Natural killer cell treated with Interleukin-12 subunit alpha and Interleukin-12 subunit beta and Interleukin-15 and Interleukin-18, amount 100 ng/mL, for 72 hours (primary cell): ENCODE data around the gene WFDC6. TPM values are rescaled to one million over a fixed set of nuclear protein-coding genes. Genes with fewer than 3 reads are reported as not detected.
A peak's percentile ranks its signal among the peaks of the same experiment; 100 is the strongest.

Experiments
- ATAC-seq, 2 donors: fragments of 150-1000 bp; cut with Tn5 transposase in 1 of 2; sonication (Bioruptor Pico), chemical (Tn5 transposase) in 1 of 2; 2 replicates each; pipeline ENCODE4 v1.10.0; 2021
- DNase-seq: peaks from one replicate; pipeline ENCODE4 v3.0.0; 2022; ENCODE audit warnings: low spot score
- H3K27ac Mint-ChIP-seq, 2 donors: 1 replicate in 1 of 2; 2 replicates in 1 of 2; pipeline ENCODE4 v1.8.0; 2022; ENCODE audit warnings: mixed read lengths in 2 of 2, mild to moderate bottlenecking in 1 of 2, moderate library complexity in 1 of 2
- H3K27me3 Mint-ChIP-seq, 2 donors: 1 replicate in 1 of 2; 2 replicates in 1 of 2; pipeline ENCODE4 v1.8.0; 2022; ENCODE audit warnings: mixed read lengths in 2 of 2
- H3K36me3 Mint-ChIP-seq: one replicate; pipeline ENCODE4 v1.8.0; 2022; ENCODE audit warnings: mixed read lengths
- H3K4me1 Mint-ChIP-seq, 2 donors: 1 replicate in 1 of 2; 2 replicates in 1 of 2; pipeline ENCODE4 v1.8.0; 2022; ENCODE audit warnings: low read depth in 2 of 2, mixed read lengths in 2 of 2, mild to moderate bottlenecking in 1 of 2
- H3K4me3 Mint-ChIP-seq: one replicate; pipeline ENCODE4 v1.8.0; 2022; ENCODE audit warnings: mixed read lengths
- H3K9me3 Mint-ChIP-seq: 2 replicates; pipeline ENCODE4 v1.8.0; 2022; ENCODE audit warnings: mixed read lengths
- total RNA-seq, 2 donors: library from RNA; stranded (reverse); gene quantifications; one replicate each; pipeline ENCODE4 v1.2.3, GENCODE V29; 2022

Gene WFDC6
- total RNA-seq, 2 donors from 2014 or later: not detected

DNA sequence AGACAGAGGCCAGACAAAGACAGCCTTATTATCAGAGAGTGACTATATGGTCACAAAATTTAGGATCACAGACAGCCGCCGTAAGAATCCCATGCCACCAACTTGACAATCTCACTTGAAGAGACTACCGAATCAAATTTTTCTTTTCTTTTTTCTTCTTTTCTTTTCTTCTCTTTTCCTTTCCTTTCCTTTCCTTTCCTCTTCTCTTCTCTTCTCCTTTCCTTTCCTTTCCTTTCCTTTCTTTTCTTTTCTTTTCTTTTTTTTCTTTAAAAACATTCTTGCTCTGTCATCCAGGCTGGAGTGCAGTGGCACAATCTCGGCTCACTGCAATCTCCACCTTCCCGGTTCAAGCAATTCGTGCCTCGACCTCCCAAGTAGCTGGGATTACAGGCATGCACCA, 9.1 kb upstream of the WFDC6 start:
- peaks cover 31 to 40% of the 10 kb centered on the region in 2 donors for H3K27me3 Mint-ChIP-seq
- DNase-seq: no peak
- no peaks in the 10 kb centered on the region for H3K9me3 Mint-ChIP-seq
- no peaks in the 10 kb centered on the region for H3K36me3 Mint-ChIP-seq
- H3K27ac Mint-ChIP-seq: no peak overlapping the region
- ATAC-seq: no peak
- H3K4me3 Mint-ChIP-seq: no peak overlapping the region
- H3K4me1 Mint-ChIP-seq: no peaks in the 10 kb centered on the region

- no peak within 1 kb of the TSS for H3K4me3 Mint-ChIP-seq
- H3K27ac Mint-ChIP-seq: no peak within 1 kb of the TSS
- no peaks in the 10 kb centered on the region for H3K36me3 Mint-ChIP-seq
- H3K27me3 Mint-ChIP-seq: peaks cover 30 to 37% of the 10 kb centered on the region in 2 donors
- ATAC-seq: no peak
- no peaks in the 10 kb centered on the region for H3K9me3 Mint-ChIP-seq
- no peak for DNase-seq
- no peaks in the 10 kb centered on the region for H3K4me1 Mint-ChIP-seq
Measured at GRCh38 chr20:45547206-45547770, 8.0 kb upstream of the WFDC6 start, which contains the start of gene EPPIN. TSS of gene EPPIN (minus strand) at chr20:45547401. CDS start at chr20:45547357, 44 bp downstream.

DNA sequence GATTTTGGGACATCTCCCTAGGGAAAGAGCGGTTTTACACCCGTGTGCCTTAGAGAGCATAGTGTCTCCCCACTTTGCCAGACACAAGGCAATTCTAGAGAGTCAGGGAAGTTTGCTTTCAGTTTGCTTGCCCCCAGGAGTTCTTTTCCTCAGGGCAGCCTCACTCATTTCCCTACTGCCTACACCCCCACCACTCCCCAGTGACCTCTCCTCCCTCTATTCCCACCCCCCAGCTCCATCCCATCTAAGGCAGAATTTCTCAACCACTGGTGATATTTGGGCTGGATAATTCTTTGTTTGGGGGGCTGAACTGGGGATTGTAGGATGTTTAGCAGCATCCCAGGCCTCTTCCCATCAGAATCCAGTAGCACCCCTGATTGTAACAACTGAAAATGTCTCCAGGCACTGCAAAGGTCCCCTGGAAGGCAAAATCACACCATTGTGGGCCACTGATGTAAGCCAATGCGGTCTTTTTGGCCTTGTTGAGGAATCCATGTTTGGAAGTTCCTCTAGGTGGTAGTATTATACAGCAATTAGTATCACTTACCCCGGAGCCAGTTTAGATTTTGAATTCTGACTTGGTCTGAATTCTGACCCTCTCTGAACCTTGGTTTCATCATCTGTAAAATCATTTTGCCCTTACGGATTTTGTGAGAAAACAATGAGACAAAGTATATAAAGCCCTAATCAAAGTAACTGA, 6.6 kb upstream of the WFDC6 start:
- H3K9me3 Mint-ChIP-seq: no peaks in the 10 kb centered on the region
- no peaks in the 10 kb centered on the region for H3K36me3 Mint-ChIP-seq
- no peak overlapping the region for H3K4me3 Mint-ChIP-seq
- H3K27ac Mint-ChIP-seq: no peak overlapping the region
- no peak for DNase-seq
- no peaks in the 10 kb centered on the region for H3K4me1 Mint-ChIP-seq
- no peak for ATAC-seq
- H3K27me3 Mint-ChIP-seq: peaks cover 35 to 46% of the 10 kb centered on the region in 2 donors

DNA sequence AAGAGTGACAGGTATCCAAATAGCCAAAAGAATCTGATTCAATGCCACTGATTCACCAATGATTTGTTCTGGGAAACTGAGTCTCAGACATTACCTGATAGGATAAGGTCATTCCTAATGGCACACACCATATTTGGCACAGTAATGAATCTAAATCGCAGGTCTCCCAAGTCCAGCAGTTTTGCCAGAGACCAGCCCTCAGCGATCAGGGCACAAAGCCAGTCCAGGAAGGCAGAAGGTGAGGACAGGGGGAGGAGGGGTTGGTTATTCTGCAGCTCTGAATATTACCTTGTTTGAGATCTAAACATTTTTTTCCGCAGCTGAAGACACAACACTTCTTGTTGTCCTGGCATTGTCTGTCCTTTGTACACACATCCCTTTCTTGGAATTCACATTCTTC, 6.1 kb upstream of the WFDC6 start:
- Mint-ChIP-seq H3K4me3 (no peak overlapping the region), H3K27ac (no peak overlapping the region), H3K9me3 (no peaks in the 10 kb centered on the region), H3K36me3 (no peaks in the 10 kb centered on the region), H3K4me1 (no peaks in the 10 kb centered on the region), H3K27me3 (peaks cover 34 to 42% of the 10 kb centered on the region in 2 donors)
- DNase-seq (no peak), ATAC-seq (no peak)

DNA sequence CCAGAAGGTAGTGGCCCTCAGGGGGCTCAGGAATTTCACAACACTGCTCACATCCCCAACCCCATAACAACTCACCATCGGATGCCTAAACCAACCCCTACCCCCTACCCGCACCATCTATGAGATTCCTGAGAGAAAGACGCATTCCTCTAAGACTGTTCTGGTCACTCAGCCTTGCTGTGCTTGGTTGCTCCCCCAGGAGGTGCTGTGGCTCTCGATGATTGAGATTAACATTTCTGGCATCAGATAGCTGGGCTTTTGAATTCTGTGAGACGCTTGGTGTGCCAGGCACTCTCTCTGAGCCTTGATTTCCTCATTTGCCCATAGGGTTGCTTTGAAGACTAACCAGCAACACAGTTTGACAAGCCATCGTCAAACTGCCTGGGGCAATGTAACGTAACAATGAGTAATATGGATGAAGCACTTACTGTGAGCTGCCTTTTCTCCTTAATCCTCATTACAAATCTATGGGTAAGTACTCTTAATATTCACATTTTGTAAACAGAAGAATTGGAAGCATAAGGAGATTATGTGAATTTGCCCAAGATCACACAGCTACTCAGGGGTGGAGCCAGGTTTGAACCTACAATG, 978 bp downstream of the WFDC6 start:
- Mint-ChIP-seq H3K4me3 (no peak overlapping the region), H3K9me3 (no peaks in the 10 kb centered on the region), H3K27me3 (peaks cover 14 to 25% of the 10 kb centered on the region in 2 donors), H3K36me3 (no peaks in the 10 kb centered on the region), H3K4me1 (no peaks in the 10 kb centered on the region), H3K27ac (no peak overlapping the region)
- DNase-seq (no peak), ATAC-seq (no peak)

DNA sequence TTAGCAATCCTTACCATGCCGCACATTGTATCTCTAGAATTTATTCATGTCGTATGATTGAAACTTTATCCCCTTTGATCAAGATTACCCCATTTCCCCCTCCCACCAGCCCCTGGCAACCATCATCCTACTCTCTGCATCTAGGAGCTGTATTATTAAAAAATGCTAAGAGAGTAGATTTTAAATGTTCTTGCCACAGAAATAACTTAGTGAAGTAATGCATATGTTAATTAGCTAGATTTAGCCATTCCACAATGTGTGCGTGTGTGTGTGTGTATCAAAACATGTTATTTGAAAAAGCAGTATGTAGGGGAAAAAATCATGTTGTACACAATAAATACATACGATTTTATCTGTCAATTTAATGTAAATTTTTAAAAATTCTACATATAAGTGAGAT, 12.0 kb downstream of the WFDC6 start:
- H3K27me3 Mint-ChIP-seq: peaks cover 28 to 65% of the 10 kb centered on the region in 2 donors
- no peak overlapping the region for H3K27ac Mint-ChIP-seq
- H3K9me3 Mint-ChIP-seq: no peaks in the 10 kb centered on the region
- DNase-seq (no peak), ATAC-seq (no peak)
- H3K4me1 Mint-ChIP-seq: no peaks in the 10 kb centered on the region
- H3K4me3 Mint-ChIP-seq: no peak overlapping the region
- H3K36me3 Mint-ChIP-seq: no peaks in the 10 kb centered on the region

DNA sequence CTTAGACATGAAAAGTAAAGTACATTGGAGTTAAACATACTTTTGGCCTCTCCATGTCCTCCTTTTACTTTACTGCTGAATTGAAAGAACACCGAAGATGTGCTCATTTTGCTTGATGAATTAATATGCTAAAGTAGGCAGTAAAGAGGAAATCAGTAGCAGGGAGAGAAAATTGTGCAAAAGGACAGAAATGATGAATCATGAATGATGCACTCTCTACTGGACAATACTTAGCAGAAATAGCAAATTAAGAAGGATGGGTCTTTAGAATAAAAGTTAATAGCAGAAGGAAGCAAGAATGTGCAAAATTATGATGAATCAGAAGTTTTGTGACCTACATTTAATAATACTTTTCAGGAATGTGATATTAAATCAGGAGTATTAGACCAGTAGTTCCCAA, 15.5 kb downstream of the WFDC6 start:
- Mint-ChIP-seq H3K9me3 (no peaks in the 10 kb centered on the region), H3K27ac (no peak overlapping the region), H3K4me1 (no peaks in the 10 kb centered on the region), H3K4me3 (no peak overlapping the region), H3K27me3 (peaks cover 27 to 44% of the 10 kb centered on the region in 2 donors), H3K36me3 (no peaks in the 10 kb centered on the region)
- ATAC-seq (no peak), DNase-seq (no peak)

DNA sequence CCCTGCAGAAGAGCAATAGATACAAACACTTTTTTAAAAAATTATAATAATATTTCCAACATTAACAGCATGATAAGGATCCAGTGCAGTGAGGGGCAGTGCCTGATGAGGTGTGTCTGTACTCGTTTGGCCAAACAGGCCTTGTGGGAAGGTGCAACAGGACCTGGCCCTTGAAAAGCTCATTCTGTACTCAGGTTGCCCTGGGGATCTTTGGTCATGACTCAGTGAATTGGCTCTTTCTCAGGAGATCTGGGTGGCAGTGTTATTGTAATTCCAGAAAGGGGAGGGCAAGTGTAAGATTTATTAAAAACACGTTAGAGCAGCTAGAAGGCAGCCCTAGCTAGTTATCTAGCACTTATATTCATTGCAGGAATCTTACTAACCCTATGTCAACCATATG, 21.0 kb downstream of the WFDC6 start:
- Mint-ChIP-seq H3K27me3 (peaks cover 30 to 32% of the 10 kb centered on the region in 2 donors), H3K4me3 (no peak overlapping the region), H3K4me1 (no peaks in the 10 kb centered on the region), H3K27ac (no peak overlapping the region), H3K36me3 (no peaks in the 10 kb centered on the region), H3K9me3 (no peaks in the 10 kb centered on the region)
- DNase-seq (no peak), ATAC-seq (no peak)

GRCh38 chr20:45515147-45515913, 24.0 kb downstream of the WFDC6 start, which contains the start of gene SPINT3:
TSS of gene SPINT3 (minus strand) at chr20:45515622. CDS start at chr20:45515608, 14 bp downstream.
- no peaks in the 10 kb centered on the region for H3K36me3 Mint-ChIP-seq
- no peaks in the 10 kb centered on the region for H3K4me1 Mint-ChIP-seq
- H3K9me3 Mint-ChIP-seq: no peaks in the 10 kb centered on the region
- ATAC-seq: no peak
- DNase-seq: no peak
- H3K4me3 Mint-ChIP-seq: no peak within 1 kb of the TSS
- no peak within 1 kb of the TSS for H3K27ac Mint-ChIP-seq
- peaks cover 32 to 42% of the 10 kb centered on the region in 2 donors for H3K27me3 Mint-ChIP-seq

DNA sequence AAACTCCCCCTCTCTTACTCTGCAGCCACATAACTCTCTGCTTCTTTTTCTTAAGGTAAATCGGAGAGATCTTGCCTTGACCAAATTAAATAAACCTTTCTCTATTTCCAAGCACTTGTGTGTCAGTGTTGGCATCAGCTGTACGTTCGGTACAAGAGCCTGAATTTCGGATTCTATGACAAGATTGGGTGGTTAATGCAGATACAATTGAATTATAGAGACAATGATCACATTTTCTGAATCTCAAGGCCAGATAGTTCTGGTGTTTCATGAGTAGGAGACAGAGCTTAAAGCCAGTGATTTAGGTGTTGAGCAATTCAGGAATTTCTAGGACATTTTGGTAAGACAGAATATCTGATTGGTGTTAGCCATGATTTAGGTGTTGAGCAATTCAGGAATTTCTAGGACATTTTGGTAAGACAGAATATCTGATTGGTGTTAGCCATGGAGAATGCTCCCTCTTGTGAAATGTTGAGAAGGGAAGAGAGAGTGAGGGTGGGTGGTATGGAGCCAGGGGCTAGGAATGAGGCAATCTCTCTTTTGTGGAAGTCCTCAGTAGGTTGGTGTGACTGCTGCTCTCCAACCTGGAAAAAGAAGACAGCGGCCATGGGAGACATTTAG, 28.9 kb downstream of the WFDC6 start:
- Mint-ChIP-seq H3K9me3 (no peaks in the 10 kb centered on the region), H3K27ac (no peak overlapping the region), H3K27me3 (peaks cover 26 to 54% of the 10 kb centered on the region in 2 donors), H3K4me1 (no peaks in the 10 kb centered on the region), H3K36me3 (no peaks in the 10 kb centered on the region), H3K4me3 (no peak overlapping the region)
- ATAC-seq: no peak
- no peak for DNase-seq

DNA sequence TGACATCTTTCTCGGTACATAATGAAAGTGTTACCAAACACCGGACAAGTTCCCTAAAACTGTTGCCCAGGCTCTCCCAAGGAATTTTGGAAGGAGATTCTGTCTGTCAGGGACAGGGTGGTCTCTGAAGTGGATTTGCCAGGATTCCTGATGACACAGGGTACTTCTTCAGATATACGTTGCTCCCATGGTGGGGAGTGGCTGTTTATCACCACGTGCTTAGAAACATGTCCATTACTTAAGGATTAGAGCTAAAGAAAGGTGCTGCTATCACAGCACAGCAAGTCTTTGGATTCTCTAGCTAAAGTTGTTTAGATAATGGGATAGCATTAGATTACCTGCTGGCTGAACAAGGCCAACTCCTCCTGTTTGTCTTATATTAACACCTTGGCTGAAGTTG, 30.2 kb downstream of the WFDC6 start:
- H3K4me1 Mint-ChIP-seq: no peaks in the 10 kb centered on the region
- H3K36me3 Mint-ChIP-seq: no peaks in the 10 kb centered on the region
- H3K27me3 Mint-ChIP-seq: peaks cover 22 to 47% of the 10 kb centered on the region in 2 donors
- H3K27ac Mint-ChIP-seq: no peak overlapping the region
- no peak for ATAC-seq
- no peak for DNase-seq
- no peaks in the 10 kb centered on the region for H3K9me3 Mint-ChIP-seq
- no peak overlapping the region for H3K4me3 Mint-ChIP-seq

DNA sequence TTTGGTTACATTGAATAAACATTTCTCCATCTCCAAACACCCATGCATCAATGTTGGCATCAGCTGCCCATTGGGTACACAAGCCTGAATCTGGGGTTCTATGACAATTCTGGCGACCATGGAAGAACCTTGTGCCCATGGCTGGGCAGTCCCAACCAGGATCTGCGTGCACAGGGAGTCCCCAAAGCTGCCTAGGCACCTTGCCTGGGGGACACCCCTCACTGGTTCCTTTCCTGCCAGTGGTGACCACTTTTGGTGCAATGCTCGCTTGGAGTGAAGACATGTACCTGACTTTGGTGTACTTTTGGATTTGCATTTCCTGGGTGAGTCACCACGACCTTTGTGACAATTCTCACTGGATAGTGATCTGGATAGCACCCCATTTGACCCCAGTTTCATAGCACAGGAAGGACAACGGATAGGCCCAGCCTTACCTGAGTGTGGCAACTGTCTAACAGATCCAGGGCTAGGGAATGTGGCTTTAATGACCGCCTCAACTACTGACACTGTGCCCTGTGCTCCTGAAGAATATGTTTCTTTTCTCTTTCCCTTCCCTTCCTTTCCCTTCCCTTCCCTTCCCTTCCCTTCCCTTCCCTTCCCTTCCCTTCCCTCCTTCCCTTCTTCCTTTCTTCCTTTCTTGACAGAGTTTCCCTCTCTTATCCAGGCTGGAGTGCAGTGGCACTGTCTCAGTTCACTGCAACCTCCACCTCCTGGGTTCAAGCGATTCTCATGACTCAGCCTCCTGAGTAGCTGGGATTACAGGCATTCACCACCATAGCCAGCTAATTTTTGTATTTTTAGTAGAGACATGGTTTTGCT, 31.0 kb downstream of the WFDC6 start:
- Mint-ChIP-seq H3K4me1 (no peaks in the 10 kb centered on the region), H3K9me3 (no peaks in the 10 kb centered on the region), H3K27me3 (peaks cover 22 to 52% of the 10 kb centered on the region in 2 donors), H3K36me3 (no peaks in the 10 kb centered on the region), H3K4me3 (no peak overlapping the region), H3K27ac (peak overlapping the region in 1 of 2 donors; percentile 48)
- DNase-seq: no peak
- ATAC-seq: no peak
